ENCODE results near the gene NOS2. TPM values are rescaled to one million over a fixed set of nuclear protein-coding genes. Genes with fewer than 3 reads are reported as not detected.
A peak's percentile ranks its signal among the peaks of the same experiment; 100 is the strongest.
"Not testable (repeated sequence)": the region's sequence is repeated elsewhere in the genome, so short reads cannot be mapped to it uniquely, and the experiment has no call there.

Gene NOS2
- not detected in 2 replicates for total RNA-seq

DNA sequence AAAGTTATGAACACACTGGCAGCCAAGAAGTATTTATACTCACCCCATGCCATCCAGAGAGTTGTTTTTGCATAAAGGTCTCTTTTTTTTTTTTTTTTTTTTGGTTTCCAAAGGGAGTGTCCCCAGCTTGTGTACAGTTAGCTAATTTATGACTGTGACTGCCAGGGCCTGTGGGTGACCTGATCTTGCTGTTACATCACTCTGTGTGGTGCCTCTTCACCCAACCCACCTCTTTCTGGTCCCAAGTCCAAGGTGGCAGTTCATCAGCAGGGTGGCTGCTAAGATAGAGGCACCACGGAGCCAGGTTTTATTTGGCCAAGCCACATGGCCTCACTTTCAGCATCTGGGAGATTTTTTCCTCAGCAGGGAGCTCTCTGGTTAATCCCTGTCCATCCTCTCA lies at the start of gene NOS2:
NOS2 (minus strand) TSS at position 8 of the 400 bp plus-strand sequence. CDS start 1,720 bp downstream, outside the sequence.
- TF ChIP-seq, protein P1, sequence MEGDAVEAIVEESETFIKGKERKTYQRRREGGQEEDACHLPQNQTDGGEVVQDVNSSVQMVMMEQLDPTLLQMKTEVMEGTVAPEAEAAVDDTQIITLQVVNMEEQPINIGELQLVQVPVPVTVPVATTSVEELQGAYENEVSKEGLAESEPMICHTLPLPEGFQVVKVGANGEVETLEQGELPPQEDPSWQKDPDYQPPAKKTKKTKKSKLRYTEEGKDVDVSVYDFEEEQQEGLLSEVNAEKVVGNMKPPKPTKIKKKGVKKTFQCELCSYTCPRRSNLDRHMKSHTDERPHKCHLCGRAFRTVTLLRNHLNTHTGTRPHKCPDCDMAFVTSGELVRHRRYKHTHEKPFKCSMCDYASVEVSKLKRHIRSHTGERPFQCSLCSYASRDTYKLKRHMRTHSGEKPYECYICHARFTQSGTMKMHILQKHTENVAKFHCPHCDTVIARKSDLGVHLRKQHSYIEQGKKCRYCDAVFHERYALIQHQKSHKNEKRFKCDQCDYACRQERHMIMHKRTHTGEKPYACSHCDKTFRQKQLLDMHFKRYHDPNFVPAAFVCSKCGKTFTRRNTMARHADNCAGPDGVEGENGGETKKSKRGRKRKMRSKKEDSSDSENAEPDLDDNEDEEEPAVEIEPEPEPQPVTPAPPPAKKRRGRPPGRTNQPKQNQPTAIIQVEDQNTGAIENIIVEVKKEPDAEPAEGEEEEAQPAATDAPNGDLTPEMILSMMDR (IDR thresholded peaks at IDR 0.05): no peak
- no peak within 1 kb of the TSS for H3K4me3 Mint-ChIP-seq
- peaks cover 19% of the 10 kb centered on the region for H3K27me3 Mint-ChIP-seq
- DNase-seq: no peak
- intact Hi-C loops (cut with micrococcal nuclease): no loop called here
- ChIA-PET CTCF (interaction anchor here (2.5 to 8.5 kb wide), 2 partner anchors 79 to 93 kb away, joined by 8 to 93 read pairs; partner anchors contain the start of gene LYRM9), POLR2A (interaction anchor here (0.6 kb wide), 1 partner anchor 46 kb away, joined by 4 read pairs; no protein-coding TSS in a partner anchor)
- H3K9me3 Mint-ChIP-seq: no peaks in the 10 kb centered on the region
- H3K36me3 Mint-ChIP-seq (ENCODE audit: low read depth): no peaks in the 10 kb centered on the region
- no peak within 1 kb of the TSS for H3K27ac Mint-ChIP-seq
- ATAC-seq (ENCODE audit: low read depth): no peak
- H3K4me1 Mint-ChIP-seq: peaks cover 8% of the 10 kb centered on the region

DNA sequence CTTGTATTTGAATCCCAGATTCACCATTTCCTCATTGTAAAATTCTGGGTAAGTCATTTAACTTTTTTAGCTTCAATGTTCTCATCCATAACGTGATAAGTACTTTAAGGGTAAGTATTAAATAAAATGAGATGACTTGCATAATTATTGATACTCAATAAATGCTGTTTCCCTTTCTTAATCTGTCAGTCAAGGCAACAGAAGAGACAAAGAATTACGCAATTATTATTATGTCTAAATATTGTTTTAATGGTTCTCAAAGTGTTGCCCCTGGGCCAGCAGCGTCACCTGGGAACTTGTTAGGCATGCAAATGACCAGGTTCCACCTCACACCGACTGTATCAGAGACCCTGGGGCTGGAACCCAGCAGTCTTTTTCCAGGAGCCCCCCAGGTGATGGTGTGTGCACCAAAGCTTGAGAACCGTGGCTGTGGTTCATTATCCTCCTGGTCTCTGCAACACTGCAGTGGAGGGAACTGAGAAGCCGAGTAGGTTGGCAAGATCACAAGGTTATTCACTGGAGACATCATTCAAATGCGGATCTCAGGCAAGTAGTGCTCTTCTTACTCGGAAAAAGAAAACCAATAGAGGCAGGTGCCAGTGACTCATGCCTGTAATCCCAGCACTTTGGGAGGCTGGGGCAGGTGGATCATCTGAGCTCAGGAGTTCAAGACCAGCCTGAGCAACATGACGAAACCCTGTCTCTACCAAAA lies 49.3 kb upstream of the NOS2 start:
- Mint-ChIP-seq H3K27ac (no peak overlapping the region), H3K9me3 (no peaks in the 10 kb centered on the region), H3K36me3 (ENCODE audit: low read depth) (no peaks in the 10 kb centered on the region), H3K4me3 (no peak overlapping the region), H3K27me3 (peaks cover 22% of the 10 kb centered on the region), H3K4me1 (peaks cover 15% of the 10 kb centered on the region)
- ChIA-PET POLR2A (no interaction called here), CTCF (no interaction called here)
- intact Hi-C loops (cut with micrococcal nuclease): no loop called here
- TF ChIP-seq, protein P1 (IDR thresholded peaks at IDR 0.05): no peak
- ATAC-seq (ENCODE audit: low read depth) (no peak), DNase-seq (no peak)

DNA sequence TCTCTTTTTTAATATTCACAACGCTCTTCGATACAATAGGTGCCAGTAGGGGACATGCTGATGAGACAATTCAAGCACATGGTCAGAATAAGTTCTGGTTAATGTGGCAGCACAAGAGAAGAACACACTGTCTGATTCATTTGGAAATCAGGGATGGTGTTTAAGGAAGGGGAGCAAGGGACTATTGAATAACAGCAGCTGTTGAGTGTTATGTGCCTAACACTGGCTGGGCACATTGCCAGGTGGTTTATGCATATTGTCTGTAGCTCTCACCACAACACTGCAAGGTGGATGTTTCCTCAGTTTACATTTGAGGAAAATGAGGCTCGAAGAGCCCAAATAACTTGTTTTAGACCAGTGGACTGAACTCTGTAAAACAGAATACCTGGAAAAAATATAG lies 48.6 kb upstream of the NOS2 start:
- no peak overlapping the region for H3K4me3 Mint-ChIP-seq
- CTCF ChIA-PET: no interaction called here
- intact Hi-C loops (cut with micrococcal nuclease): no loop called here
- POLR2A ChIA-PET: no interaction called here
- TF ChIP-seq, protein P1 (IDR thresholded peaks at IDR 0.05): no peak
- DNase-seq: no peak
- H3K27me3 Mint-ChIP-seq: peaks cover 20% of the 10 kb centered on the region
- H3K27ac Mint-ChIP-seq: no peak overlapping the region
- H3K9me3 Mint-ChIP-seq: no peaks in the 10 kb centered on the region
- H3K4me1 Mint-ChIP-seq: peaks cover 15% of the 10 kb centered on the region
- H3K36me3 Mint-ChIP-seq (ENCODE audit: low read depth): no peaks in the 10 kb centered on the region
- no peak for ATAC-seq (ENCODE audit: low read depth)

DNA sequence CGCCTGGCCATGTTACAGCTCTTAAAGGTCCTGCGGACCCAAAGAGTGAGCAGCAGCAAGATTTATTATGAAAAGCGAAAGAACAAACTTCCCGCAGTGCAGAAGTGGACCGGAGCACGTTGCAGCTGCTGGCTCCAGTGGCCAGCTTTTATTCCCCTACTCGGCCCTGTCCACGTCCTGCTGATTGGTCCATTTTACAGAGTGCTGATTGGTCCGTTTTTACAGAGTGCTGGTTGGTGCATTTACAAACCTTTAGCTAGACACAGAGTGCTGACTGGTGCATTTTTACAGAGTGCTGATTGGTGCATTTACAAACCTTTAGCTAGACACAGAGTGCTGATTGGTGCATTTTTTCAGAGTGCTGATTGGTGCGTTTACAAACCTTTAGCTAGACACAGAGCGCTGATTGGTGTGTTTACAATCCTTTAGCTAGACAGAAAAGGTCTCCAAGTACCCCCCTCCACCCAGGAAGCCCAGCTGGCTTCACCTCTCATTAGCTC lies 46.5 kb upstream of the NOS2 start:
- H3K9me3 Mint-ChIP-seq; intact Hi-C loops (cut with micrococcal nuclease); ATAC-seq (ENCODE audit: low read depth); H3K27ac Mint-ChIP-seq; DNase-seq; H3K36me3 Mint-ChIP-seq (ENCODE audit: low read depth): not testable (repeated sequence)
- ChIA-PET POLR2A (interaction anchor here (0.7 kb wide), 1 partner anchor 602 kb away, joined by 4 read pairs; no protein-coding TSS in a partner anchor), CTCF (interaction anchor here (1.1 kb wide), 1 partner anchor 39 kb away, joined by 3 read pairs; no protein-coding TSS in a partner anchor)
- peaks cover 20% of the 10 kb centered on the region for H3K27me3 Mint-ChIP-seq
- peaks cover 15% of the 10 kb centered on the region for H3K4me1 Mint-ChIP-seq
- H3K4me3 Mint-ChIP-seq: peak overlapping the region; percentile 80

DNA sequence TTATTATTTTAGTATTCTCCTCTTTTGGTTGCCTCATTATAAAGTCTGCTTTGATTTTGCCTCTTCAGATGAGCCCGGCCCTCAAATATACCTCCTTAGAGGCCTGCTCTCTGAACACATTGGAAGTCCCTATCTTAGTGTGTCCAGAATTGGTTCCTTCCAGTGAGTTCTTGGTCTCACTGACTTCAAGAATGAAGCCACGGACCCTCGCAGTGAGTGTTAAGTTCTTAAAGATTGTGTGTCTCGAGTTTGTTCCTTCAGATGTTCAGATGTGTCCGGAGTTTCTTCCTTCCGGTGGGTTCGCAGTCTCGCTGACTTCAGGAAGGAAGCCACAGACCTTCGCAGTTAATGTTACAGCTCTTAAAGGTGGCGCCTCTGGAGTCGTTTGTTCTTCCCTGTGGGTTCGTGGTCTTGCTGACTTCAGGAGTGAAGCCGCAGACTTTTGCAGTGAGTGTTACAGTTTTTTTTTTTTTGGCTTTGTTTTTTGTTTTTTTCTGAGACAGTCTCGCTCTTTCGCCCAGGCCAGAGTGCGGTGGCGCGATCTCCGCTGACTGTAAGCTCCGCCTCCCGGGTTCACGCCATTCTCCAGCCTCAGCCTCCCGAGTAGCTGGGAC lies 45.8 kb upstream of the NOS2 start:
- peak overlapping the region; percentile 80 for H3K4me3 Mint-ChIP-seq
- H3K27ac Mint-ChIP-seq: no peak overlapping the region
- H3K36me3 Mint-ChIP-seq (ENCODE audit: low read depth): no peaks in the 10 kb centered on the region
- peaks cover 20% of the 10 kb centered on the region for H3K27me3 Mint-ChIP-seq
- POLR2A ChIA-PET: interaction anchor here (0.7 kb wide), 1 partner anchor 602 kb away, joined by 4 read pairs; no protein-coding TSS in a partner anchor
- DNase-seq (no peak), ATAC-seq (ENCODE audit: low read depth) (no peak)
- peaks cover 15% of the 10 kb centered on the region for H3K4me1 Mint-ChIP-seq
- CTCF ChIA-PET: interaction anchor here (1.1 kb wide), 1 partner anchor 38 kb away, joined by 3 read pairs; no protein-coding TSS in a partner anchor
- TF ChIP-seq, protein P1 (IDR thresholded peaks at IDR 0.05): no peak
- intact Hi-C loops (cut with micrococcal nuclease): no loop called here
- no peaks in the 10 kb centered on the region for H3K9me3 Mint-ChIP-seq

Data from activated B cell treated with CpG ODN at 0.5 μM for 24 hours (primary cell).